HFFc6 (cell line): ENCODE results near the gene HTD2. TPM values are rescaled to one million over a fixed set of nuclear protein-coding genes. Genes with fewer than 3 reads are reported as not detected.

ENCODE experiments used
- DNase-seq: peaks from one replicate; pipeline ENCODE4 v3.0.0-alpha.2; 2018
- H3K27ac Mint-ChIP-seq: 2 replicates; pipeline ENCODE4 v1.8.0; 2020; ENCODE audit warnings: mild to moderate bottlenecking, mixed read lengths
- H3K27me3 Mint-ChIP-seq: 2 replicates; pipeline ENCODE4 v1.8.0; 2021; ENCODE audit warnings: mild to moderate bottlenecking, moderate library complexity, mixed read lengths; ENCODE audit not compliant: insufficient read depth
- H3K36me3 Mint-ChIP-seq: 2 replicates; pipeline ENCODE4 v1.8.0; 2021; ENCODE audit warnings: low read depth, mixed read lengths
- H3K4me1 Mint-ChIP-seq: 2 replicates; pipeline ENCODE4 v1.8.0; 2020; ENCODE audit warnings: low read depth, mixed read lengths
- H3K4me3 Mint-ChIP-seq: 2 replicates; pipeline ENCODE4 v1.8.0; 2020; ENCODE audit warnings: mild to moderate bottlenecking, moderate library complexity, mixed read lengths
- H3K9me3 Mint-ChIP-seq: 2 replicates; pipeline ENCODE4 v1.8.0; 2020; ENCODE audit warnings: mild to moderate bottlenecking, mixed read lengths
- total RNA-seq, 6 experiments: library from RNA; stranded (reverse); fragmentation: NEBNext Ultra II Directional; extraction: Animal tissue kit (Norgen Biotek cat#: 25700); gene quantifications; 2 replicates in 1 of 6; 3 replicates in 5 of 6; pipeline ENCODE4 v1.2.3, GENCODE V29; 2021
- TF ChIP-seq, protein P1 (sequence below): fragments of 200-600 bp; sonication (generic); IDR thresholded peaks from 2 replicates; pipeline ENCODE4 v1.5.0; 2021; ENCODE audit warnings: antibody characterized with exemption, mild to moderate bottlenecking

Gene HTD2
- total RNA-seq, 6 experiments from 2014 or later: 5.1 to 8.7 (median 6.3) TPM

DNA sequence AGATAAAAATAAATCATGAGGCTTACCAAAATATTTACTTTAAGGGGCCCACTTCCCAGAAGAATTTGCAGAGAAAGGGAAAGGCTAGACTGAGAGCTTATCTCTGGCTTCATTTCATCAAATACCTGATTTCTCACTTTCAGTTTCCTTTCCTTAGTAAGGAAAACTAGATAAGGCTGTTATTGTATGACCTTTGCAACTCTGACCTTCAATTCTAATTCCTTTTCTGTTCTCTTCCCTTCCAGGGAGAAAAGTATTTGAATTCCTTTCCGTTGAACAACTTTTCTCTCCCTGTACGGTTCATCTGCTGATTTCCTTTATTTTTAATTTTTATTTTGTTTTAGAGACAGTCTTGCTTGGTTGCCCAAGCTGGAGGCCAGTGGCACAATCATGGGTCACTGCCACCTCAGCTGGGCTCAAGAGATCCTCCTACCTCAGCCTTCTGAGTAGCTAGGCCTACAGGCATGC lies 19.2 kb downstream of the HTD2 start:
- H3K27ac Mint-ChIP-seq: peak overlapping the region; percentile 73
- peak; percentile 15 for DNase-seq
- TF ChIP-seq, protein P1, sequence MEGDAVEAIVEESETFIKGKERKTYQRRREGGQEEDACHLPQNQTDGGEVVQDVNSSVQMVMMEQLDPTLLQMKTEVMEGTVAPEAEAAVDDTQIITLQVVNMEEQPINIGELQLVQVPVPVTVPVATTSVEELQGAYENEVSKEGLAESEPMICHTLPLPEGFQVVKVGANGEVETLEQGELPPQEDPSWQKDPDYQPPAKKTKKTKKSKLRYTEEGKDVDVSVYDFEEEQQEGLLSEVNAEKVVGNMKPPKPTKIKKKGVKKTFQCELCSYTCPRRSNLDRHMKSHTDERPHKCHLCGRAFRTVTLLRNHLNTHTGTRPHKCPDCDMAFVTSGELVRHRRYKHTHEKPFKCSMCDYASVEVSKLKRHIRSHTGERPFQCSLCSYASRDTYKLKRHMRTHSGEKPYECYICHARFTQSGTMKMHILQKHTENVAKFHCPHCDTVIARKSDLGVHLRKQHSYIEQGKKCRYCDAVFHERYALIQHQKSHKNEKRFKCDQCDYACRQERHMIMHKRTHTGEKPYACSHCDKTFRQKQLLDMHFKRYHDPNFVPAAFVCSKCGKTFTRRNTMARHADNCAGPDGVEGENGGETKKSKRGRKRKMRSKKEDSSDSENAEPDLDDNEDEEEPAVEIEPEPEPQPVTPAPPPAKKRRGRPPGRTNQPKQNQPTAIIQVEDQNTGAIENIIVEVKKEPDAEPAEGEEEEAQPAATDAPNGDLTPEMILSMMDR: no peak
- peaks cover 34% of the 10 kb centered on the region for H3K4me1 Mint-ChIP-seq
- no peak overlapping the region for H3K4me3 Mint-ChIP-seq
- H3K9me3 Mint-ChIP-seq: no peaks in the 10 kb centered on the region
- H3K36me3 Mint-ChIP-seq: no peaks in the 10 kb centered on the region
- H3K27me3 Mint-ChIP-seq: no peaks in the 10 kb centered on the region

DNA sequence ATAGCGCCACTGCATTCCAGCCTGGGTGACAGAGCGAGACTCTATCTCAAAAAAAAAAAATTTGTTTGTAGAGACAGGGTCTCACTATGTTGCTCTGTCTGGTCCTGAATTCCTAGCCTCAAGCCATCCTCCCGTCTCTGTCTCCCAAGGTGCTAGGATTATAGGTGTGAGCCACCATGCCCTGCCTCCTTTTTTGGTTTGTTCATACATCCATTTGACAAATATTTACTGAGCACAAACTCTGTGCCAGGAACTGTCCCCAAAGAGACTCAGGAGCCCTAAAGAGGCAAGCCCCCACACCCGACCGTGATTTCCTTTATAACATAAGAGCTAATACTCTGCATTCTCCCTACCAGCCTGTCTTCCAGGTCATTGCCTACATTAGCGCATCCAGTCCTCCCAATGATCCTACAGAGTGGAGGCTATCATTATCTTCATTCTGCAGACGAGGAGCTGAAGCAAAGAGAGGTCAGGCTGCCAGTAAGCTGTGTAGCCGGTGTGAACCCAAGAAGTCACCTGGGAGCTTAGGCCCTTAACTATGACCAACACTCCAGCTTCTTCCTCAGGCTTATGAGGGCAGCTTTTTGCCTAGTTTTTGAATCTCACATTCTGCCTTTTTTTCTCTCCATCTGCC lies 20.1 kb downstream of the HTD2 start:
- no peaks in the 10 kb centered on the region for H3K36me3 Mint-ChIP-seq
- TF ChIP-seq, protein P1: no peak
- H3K9me3 Mint-ChIP-seq: no peaks in the 10 kb centered on the region
- H3K27me3 Mint-ChIP-seq: no peaks in the 10 kb centered on the region
- 0 out of 2 replicates have a peak overlapping the region, but pooled peaks have one; percentile 34 for H3K27ac Mint-ChIP-seq
- peaks cover 40% of the 10 kb centered on the region for H3K4me1 Mint-ChIP-seq
- H3K4me3 Mint-ChIP-seq: no peak overlapping the region
- DNase-seq: no peak

DNA sequence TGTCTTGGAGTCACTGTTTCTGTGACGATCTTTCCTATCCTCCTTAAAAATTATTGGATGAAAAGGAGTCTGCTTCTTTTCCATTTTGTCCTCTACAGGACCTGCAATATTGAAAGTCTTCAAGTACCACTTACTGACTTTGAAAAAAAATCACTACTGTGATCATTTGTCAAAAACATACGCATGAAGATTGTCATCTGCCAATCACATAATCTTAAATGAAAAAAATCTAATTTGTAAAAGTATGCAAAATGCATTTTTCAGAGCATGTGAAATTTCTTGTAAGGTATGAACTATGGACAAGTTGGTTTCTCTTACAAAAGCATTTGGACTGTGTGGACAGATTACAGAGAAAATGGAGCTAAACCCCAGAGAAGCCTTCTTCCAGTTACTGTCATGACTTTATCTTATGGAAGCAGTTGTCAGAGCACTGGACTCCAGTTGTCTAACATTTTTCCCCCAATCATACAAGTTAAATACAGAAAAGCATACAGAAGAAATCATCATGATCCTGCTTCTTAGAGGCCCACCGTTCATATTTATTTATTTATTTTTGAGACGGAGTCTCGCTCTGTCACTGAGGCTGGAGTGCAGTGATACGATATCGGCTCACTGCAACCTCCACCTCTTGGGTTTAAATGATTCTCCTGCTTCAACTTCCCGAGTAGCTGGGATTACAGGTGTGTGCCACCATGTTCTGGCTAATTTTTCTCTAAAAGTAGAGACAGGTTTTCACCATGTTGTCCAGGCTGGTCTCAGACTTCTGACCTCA lies 23.0 kb downstream of the HTD2 start:
- H3K27me3 Mint-ChIP-seq: no peaks in the 10 kb centered on the region
- no peak overlapping the region for H3K4me3 Mint-ChIP-seq
- peaks cover 48% of the 10 kb centered on the region for H3K4me1 Mint-ChIP-seq
- H3K36me3 Mint-ChIP-seq: no peaks in the 10 kb centered on the region
- TF ChIP-seq, protein P1: no peak
- H3K9me3 Mint-ChIP-seq: no peaks in the 10 kb centered on the region
- DNase-seq: no peak
- H3K27ac Mint-ChIP-seq: no peak overlapping the region

DNA sequence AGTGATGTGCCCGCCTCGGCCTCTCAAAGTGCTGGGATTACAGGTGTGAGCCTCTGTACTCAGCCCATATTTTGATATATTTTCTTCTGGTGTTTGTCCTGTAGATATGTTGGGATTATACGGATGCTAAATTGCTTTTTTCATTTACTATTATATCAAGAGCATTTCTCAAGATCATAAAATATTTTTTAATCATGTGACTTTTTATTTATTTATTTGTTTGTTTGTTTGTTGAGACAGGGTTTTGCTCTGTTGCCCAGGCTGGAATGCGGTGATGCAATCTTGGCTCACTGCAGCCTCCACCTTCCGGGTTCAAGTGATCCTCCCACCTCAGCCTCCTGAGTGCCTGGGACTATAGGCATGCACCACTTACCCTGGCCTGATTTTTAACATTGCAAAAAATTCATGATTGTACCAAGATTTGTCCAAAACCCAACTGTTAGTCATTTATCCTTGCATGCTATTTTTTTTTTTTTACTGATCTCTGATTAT lies 23.6 kb downstream of the HTD2 start:
- H3K4me3 Mint-ChIP-seq: no peak overlapping the region
- H3K27ac Mint-ChIP-seq: no peak overlapping the region
- TF ChIP-seq, protein P1: no peak
- DNase-seq: no peak
- H3K9me3 Mint-ChIP-seq: no peaks in the 10 kb centered on the region
- H3K4me1 Mint-ChIP-seq: peaks cover 48% of the 10 kb centered on the region
- H3K27me3 Mint-ChIP-seq: no peaks in the 10 kb centered on the region
- H3K36me3 Mint-ChIP-seq: no peaks in the 10 kb centered on the region

DNA sequence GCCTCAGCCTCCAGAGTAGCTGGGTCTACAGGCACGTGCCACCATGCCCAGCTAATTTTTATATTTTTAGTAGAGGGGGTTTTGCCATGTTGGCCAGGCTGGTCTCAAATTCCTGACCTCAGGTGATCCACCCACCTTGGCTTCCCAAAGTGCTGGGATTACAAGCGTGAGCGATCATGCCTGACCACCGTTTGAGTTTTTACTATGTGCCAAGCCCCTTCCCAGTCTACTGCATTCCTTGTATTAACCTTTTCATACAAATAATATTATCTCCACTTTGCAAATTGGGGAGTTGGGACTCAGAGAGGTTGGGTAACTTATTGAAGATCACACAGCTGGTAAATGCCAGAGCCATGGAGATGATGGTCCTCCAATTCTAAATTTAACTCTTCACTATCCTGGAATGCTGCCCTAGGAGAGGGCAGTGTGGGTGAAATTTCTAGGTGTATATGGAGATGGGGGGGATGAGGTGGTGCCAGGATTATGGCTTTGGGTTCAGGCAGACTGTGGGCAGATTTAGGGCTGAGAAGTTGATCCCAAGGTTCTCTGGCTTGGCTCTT lies 25.4 kb downstream of the HTD2 start:
- no peak for DNase-seq
- peaks cover 5% of the 10 kb centered on the region; the same call in 1 of the 2 replicates for H3K36me3 Mint-ChIP-seq
- H3K27me3 Mint-ChIP-seq: no peaks in the 10 kb centered on the region; the same call in 1 of the 2 replicates
- TF ChIP-seq, protein P1: no peak
- 0 out of 2 replicates have a peak overlapping the region, but pooled peaks have one; percentile 22 for H3K4me3 Mint-ChIP-seq
- H3K9me3 Mint-ChIP-seq: no peaks in the 10 kb centered on the region
- peak overlapping the region; percentile 67 for H3K27ac Mint-ChIP-seq
- peaks cover 54% of the 10 kb centered on the region for H3K4me1 Mint-ChIP-seq
